BE2C (cell line): ENCODE measurements around the gene IGDCC3.

Experiments used
- DNase-seq: peaks from one replicate; pipeline ENCODE4 v3.0.0-alpha.2; 2020
- H3K27me3 ChIP-seq: fragments of 250-450 bp; sonication (Bioruptor Pico); 2 replicates; pipeline ENCODE4 v1.5.1; 2020; ENCODE audit warnings: mild to moderate bottlenecking
- H3K36me3 ChIP-seq: fragments of 250-450 bp; sonication (Bioruptor Pico); 2 replicates; pipeline ENCODE4 v1.5.1; 2020; ENCODE audit warnings: mild to moderate bottlenecking
- H3K4me1 ChIP-seq: fragments of 250-450 bp; sonication (Bioruptor Pico); 2 replicates; pipeline ENCODE4 v1.5.1; 2020
- H3K4me3 ChIP-seq: 2 replicates; pipeline ENCODE4 v1.5.1; 2011; ENCODE audit warnings: low read depth, low read length
- H3K9me3 ChIP-seq: fragments of 250-450 bp; sonication (Bioruptor Pico); 2 replicates; pipeline ENCODE4 v1.5.1; 2020
- CTCF ChIP-seq: IDR thresholded peaks from 2 replicates; pipeline ENCODE4 v1.5.1; 2012; ENCODE audit warnings: mild to moderate bottlenecking, low read depth, low read length

Gene IGDCC3

GRCh38 chr15:65331811-65332210 is 46.0 kb downstream of the IGDCC3 start:
- DNase-seq: no peak
- H3K27me3 ChIP-seq: no peaks in the 10 kb centered on the region
- H3K4me3 ChIP-seq: no peak overlapping the region
- peaks cover 38% of the 10 kb centered on the region for H3K4me1 ChIP-seq
- no peak for TF ChIP-seq CTCF
- H3K9me3 ChIP-seq: no peaks in the 10 kb centered on the region
- peaks cover 24% of the 10 kb centered on the region for H3K36me3 ChIP-seq

DNA sequence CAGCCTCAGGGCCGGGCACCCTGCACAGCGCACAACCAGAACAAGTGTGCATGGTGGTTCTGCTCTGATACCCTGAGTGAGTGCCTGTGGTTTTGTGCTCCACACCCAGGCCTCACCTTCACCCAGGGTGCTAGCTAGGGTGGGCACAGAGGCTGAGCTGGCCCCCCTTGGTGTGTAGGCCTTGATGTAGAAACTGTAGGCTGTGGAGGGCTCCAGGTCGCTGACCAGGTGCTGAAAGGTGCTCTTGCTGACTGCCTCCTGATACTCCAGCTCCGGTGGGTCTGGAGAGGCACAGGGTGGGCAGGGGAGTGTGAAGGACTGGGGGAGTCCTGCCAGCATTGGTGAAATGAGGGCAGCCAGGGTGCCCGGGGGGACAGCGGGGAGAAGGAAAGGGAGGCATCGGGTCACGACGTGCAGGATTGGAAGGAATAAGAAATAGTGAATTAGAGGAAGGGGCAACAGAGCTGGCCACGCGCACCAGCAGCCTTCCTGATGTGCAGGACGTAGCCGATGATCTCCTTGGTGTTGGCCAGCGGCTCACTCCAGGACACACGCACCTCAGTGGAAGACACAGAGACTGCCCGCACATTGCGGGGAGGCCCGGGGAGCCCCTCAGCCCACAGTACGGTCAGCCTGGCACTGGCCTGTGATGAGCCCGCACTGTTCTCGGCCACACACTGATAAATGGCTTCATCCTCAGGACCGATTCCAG is 46.7 kb downstream of the IGDCC3 start:
- Histone ChIP-seq H3K9me3 (no peaks in the 10 kb centered on the region), H3K4me3 (no peak overlapping the region), H3K4me1 (peaks cover 35% of the 10 kb centered on the region), H3K36me3 (peaks cover 24% of the 10 kb centered on the region), H3K27me3 (no peaks in the 10 kb centered on the region)
- DNase-seq: no peak
- no peak for TF ChIP-seq CTCF

DNA sequence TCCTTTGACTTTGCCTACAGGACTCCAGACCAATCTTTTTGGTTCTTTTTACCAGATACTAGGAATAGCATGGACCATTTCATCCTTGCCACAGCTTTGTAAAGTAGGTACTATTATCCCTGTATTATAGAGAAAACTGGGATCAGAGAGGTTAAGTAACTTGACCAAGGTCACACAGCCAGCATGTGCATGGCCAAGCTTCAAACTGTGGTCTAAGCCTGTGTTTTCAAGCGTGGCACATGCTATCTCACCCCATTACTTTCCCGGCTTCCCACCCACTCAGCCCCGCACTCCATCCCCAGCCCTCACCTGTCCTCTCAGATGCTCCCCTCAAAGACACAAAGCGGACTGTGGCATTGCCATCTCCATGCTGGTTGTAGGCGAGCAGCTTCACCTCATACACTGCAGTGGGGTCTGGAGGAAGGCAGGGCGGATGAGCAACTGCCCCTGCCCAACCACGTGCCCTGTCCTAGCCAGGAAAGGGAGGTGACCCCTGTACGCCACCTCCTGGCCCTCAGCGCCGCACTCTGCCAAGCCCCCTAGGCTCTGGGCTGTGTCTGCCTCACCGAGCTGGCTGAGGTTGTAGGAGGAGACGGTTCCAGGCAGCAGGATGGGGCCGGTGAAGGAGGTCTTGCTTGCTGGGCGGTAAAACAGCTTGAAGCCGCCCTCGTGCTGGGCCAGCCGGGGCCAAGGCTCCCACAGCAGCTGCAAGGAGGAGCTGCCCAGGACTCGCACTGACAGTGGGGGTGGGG is 47.6 kb downstream of the IGDCC3 start:
- Histone ChIP-seq H3K4me1 (peaks cover 29% of the 10 kb centered on the region), H3K9me3 (no peaks in the 10 kb centered on the region), H3K36me3 (peaks cover 24% of the 10 kb centered on the region), H3K4me3 (no peak overlapping the region), H3K27me3 (no peaks in the 10 kb centered on the region)
- TF ChIP-seq CTCF: no peak
- no peak for DNase-seq

- Histone ChIP-seq H3K36me3 (peaks cover 24% of the 10 kb centered on the region), H3K9me3 (no peaks in the 10 kb centered on the region)
- DNase-seq: no peak
Observed at GRCh38 chr15:65329288-65329983, 48.4 kb downstream of the IGDCC3 start.

DNA sequence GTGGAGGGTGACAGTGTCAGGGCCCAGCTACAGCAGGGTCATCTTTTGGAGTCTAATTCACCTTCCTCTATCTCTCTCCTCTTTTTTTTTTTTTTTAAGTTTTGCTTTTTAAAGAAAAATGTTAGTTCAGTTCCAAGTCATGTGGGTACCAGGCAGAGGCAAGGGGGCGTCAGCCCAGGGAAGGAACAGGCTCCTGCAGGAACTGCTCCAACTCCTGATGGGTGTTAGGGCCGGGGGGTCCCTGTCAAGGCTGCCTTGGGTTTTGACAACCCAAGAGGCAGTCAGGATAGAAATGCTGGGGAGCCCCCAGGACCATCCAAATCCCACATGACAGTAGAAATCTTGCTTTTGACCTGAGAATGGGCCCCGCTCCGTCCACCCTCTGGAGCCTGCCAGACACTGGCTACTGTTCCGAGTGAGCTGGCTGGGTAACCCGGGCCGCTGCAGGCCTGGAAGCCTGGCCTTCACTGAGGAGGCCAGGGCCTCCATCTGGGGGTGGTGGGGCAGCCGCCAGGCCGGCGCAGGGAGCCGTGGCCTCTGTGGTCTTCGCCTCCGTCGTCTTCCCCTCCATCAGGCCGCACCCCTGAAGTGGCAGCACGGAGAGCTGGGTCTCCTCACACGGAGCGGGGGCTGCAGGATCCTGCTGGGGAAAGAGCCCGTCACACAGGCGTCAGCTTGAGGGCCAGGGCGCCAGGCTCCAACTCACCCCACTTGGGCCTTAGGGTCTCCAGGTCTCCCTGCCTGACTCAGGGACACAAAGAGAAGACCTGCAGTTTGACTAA is 49.1 kb downstream of the IGDCC3 start:
- H3K4me3 ChIP-seq: no peak overlapping the region

More at GRCh38 chr15:65329288-65329983, 48.4 kb downstream of the IGDCC3 start:
- Histone ChIP-seq H3K27me3 (no peaks in the 10 kb centered on the region), H3K4me3 (no peak overlapping the region), H3K4me1 (peaks cover 21% of the 10 kb centered on the region)
- TF ChIP-seq CTCF: no peak

More for the DNA sequence above, 49.1 kb downstream of the IGDCC3 start:
- no peak for TF ChIP-seq CTCF
- H3K27me3 ChIP-seq: no peaks in the 10 kb centered on the region
- peaks cover 24% of the 10 kb centered on the region for H3K36me3 ChIP-seq
- DNase-seq: no peak
- H3K9me3 ChIP-seq: no peaks in the 10 kb centered on the region
- H3K4me1 ChIP-seq: peaks cover 14% of the 10 kb centered on the region
